ENCODE data around the gene GSK3B.

- TF ChIP-seq, protein P1, sequence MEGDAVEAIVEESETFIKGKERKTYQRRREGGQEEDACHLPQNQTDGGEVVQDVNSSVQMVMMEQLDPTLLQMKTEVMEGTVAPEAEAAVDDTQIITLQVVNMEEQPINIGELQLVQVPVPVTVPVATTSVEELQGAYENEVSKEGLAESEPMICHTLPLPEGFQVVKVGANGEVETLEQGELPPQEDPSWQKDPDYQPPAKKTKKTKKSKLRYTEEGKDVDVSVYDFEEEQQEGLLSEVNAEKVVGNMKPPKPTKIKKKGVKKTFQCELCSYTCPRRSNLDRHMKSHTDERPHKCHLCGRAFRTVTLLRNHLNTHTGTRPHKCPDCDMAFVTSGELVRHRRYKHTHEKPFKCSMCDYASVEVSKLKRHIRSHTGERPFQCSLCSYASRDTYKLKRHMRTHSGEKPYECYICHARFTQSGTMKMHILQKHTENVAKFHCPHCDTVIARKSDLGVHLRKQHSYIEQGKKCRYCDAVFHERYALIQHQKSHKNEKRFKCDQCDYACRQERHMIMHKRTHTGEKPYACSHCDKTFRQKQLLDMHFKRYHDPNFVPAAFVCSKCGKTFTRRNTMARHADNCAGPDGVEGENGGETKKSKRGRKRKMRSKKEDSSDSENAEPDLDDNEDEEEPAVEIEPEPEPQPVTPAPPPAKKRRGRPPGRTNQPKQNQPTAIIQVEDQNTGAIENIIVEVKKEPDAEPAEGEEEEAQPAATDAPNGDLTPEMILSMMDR (conservative IDR thresholded peaks at IDR 0.05; ENCODE audit: low read depth in 2 of 2): no peak
- no peak for TF ChIP-seq EZH2 (IDR thresholded peaks at IDR 0.05; ENCODE audit: low read depth, unreplicated experiment)
- no peak for TF ChIP-seq POLR2AphosphoS5 (IDR thresholded peaks at IDR 0.05; ENCODE audit: low read depth)
- TF ChIP-seq REST (IDR thresholded peaks at IDR 0.05; ENCODE audit: unreplicated experiment): no peak
- no peak for TF ChIP-seq CREB1 (CRISPR knock-in tag; IDR thresholded peaks at IDR 0.05; ENCODE audit: low read depth)
- no peak for TF ChIP-seq EZH2phosphoT487 (IDR thresholded peaks at IDR 0.05; ENCODE audit: unreplicated experiment)
- no peak for TF ChIP-seq NANOG (IDR thresholded peaks at IDR 0.05; ENCODE audit: borderline replicate concordance)
Measured at GRCh38 chr3:120033596-120033995, 60.7 kb downstream of the GSK3B start.

Measured in GM23338 (cell line).